Mammary epithelial cell (primary cell): Measurements from ENCODE around the gene SLC45A1.

Experiments
- EZH2 ChIP-seq: IDR thresholded peaks from 2 replicates; pipeline ENCODE4 v1.6.1; 2012; ENCODE audit warnings: low read length, inconsistent platforms, borderline replicate concordance
- TF ChIP-seq, protein P1 (sequence below), 2 donors: IDR thresholded peaks in 1 of 2; conservative IDR thresholded peaks in 1 of 2; 2 replicates each; pipeline ENCODE4 v1.5.1; 2011 to 2012; ENCODE audit warnings: inconsistent platforms in 2 of 2, low read length in 2 of 2, mild to moderate bottlenecking in 2 of 2, control low read depth in 1 of 2, low read depth in 1 of 2; ENCODE audit not compliant: insufficient read depth in 1 of 2; ENCODE audit errors: extremely low read depth in 1 of 2

DNA sequence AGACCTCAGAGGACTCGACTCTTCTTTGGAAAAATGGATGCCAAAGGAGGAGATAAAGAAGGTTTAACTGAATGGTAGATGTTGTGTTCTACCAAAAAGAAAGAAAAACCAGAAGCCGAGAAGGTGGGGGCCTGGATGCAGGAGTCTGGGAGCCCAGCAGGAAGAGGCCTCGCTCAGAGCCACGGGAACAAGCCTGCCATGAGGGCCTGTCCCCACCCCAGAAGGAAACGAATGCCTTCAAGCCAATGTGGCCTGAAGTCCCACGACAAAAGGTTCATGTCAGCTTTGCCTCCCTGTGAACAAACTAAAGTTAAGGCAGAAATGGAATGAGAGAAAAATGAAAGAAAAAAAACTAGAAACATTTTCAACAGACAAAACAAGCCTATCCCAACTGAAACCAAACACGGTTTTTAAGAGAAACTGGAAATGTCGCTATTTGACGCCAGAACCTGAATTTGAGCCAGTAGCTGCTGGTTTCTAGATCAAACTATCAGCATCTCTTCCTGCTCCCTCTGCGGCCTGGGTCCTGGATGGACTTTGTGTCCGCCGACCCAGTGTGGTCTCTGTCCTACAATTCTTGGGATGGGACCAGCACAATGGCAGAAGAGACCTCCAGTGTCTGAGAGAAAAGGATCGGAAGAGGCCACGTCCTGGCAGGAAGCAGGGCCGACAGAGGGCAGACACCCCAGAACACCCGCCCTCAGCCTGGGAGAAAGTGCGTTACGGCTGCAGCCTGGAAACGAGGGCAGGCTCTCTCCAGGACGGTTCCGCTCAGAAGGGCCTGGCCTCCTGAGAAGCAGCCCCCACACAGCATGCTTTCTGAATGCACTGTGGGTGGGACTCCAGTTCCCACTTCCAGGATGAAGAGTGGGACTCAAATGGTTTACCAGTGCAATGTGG is 35.2 kb downstream of the SLC45A1 start:
- TF ChIP-seq, protein P1, sequence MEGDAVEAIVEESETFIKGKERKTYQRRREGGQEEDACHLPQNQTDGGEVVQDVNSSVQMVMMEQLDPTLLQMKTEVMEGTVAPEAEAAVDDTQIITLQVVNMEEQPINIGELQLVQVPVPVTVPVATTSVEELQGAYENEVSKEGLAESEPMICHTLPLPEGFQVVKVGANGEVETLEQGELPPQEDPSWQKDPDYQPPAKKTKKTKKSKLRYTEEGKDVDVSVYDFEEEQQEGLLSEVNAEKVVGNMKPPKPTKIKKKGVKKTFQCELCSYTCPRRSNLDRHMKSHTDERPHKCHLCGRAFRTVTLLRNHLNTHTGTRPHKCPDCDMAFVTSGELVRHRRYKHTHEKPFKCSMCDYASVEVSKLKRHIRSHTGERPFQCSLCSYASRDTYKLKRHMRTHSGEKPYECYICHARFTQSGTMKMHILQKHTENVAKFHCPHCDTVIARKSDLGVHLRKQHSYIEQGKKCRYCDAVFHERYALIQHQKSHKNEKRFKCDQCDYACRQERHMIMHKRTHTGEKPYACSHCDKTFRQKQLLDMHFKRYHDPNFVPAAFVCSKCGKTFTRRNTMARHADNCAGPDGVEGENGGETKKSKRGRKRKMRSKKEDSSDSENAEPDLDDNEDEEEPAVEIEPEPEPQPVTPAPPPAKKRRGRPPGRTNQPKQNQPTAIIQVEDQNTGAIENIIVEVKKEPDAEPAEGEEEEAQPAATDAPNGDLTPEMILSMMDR (conservative IDR thresholded peaks at IDR 0.05 in 1 of 2, IDR thresholded peaks at IDR 0.05 in 1 of 2; ENCODE audit: extremely low read depth in 1 of 2, insufficient read depth in 1 of 2, low read depth in 1 of 2, low read length in 2 of 2), result no peak
- TF ChIP-seq EZH2, result no peak
